OCI-LY7 (cell line): Measurements from ENCODE around the gene KRTCAP2. TPM values are rescaled to one million over a fixed set of nuclear protein-coding genes. Genes with fewer than 3 reads are reported as not detected.

Experiments used
- BruUV-seq: library from RNA; stranded (reverse); fragments of 400-500 nt; replicated peaks from 2 replicates; lab custom pipeline; 2021; lab: Mats Ljungman, UMichigan
- CTCF ChIA-PET: fragments of 300-600 bp; sonication (Branson Sonifier 250); formaldehyde crosslinking; loops from one replicate; lab custom pipeline; 2022; ENCODE audit warnings: antibody characterized with exemption; ENCODE audit not compliant: unreplicated experiment; lab: Charles Lee
- POLR2A ChIA-PET: fragments of 300-600 bp; sonication (Branson Sonifier 250); formaldehyde crosslinking; loops from one replicate; lab custom pipeline; 2022; ENCODE audit warnings: antibody characterized with exemption; lab: Charles Lee
- DNase-seq: peaks from one replicate; pipeline ENCODE4 v3.0.0-alpha.2; 2015; ENCODE audit warnings: low spot score
- H2AFZ ChIP-seq: fragments of 200-600 bp; sonication (generic), shearing (Covaris generic); 2 replicates; pipeline ENCODE4 v1.6.1; 2014; ENCODE audit warnings: mild to moderate bottlenecking, antibody characterized with exemption, low read length, moderate library complexity
- H3K27ac ChIP-seq: fragments of 200-600 bp; sonication (generic); 2 replicates; pipeline ENCODE4 v1.5.1; 2014; ENCODE audit warnings: mixed run types, low read depth, mild to moderate bottlenecking, moderate library complexity, low read length, inconsistent platforms; ENCODE audit not compliant: poor library complexity, severe bottlenecking
- H3K36me3 ChIP-seq: fragments of 200-600 bp; sonication (generic); 2 replicates; pipeline ENCODE4 v1.6.1; 2014; ENCODE audit warnings: mild to moderate bottlenecking, antibody characterized with exemption, low read length, moderate library complexity, mixed read lengths; ENCODE audit not compliant: insufficient read depth
- H3K4me1 ChIP-seq: fragments of 200-600 bp; sonication (generic); 2 replicates; pipeline ENCODE4 v1.5.1; 2014; ENCODE audit warnings: mild to moderate bottlenecking, low read length; ENCODE audit not compliant: insufficient read depth, poor library complexity, severe bottlenecking
- H3K4me2 ChIP-seq: fragments of 200-600 bp; sonication (generic); 2 replicates; pipeline ENCODE4 v1.6.1; 2014; ENCODE audit warnings: mild to moderate bottlenecking, low read length
- H3K4me3 ChIP-seq: fragments of 200-600 bp; sonication (generic); 2 replicates; pipeline ENCODE4 v1.5.1; 2014; ENCODE audit warnings: mild to moderate bottlenecking, low read depth, low read length; ENCODE audit not compliant: poor library complexity, severe bottlenecking
- H3K79me2 ChIP-seq: fragments of 200-600 bp; sonication (generic); 2 replicates; pipeline ENCODE4 v1.6.1; 2016; ENCODE audit warnings: low read depth, mild to moderate bottlenecking, low read length, moderate library complexity, mixed read lengths; ENCODE audit not compliant: insufficient read depth
- H3K9me2 ChIP-seq: fragments of 200-600 bp; sonication (generic); 2 replicates; pipeline ENCODE4 v1.6.1; 2016; ENCODE audit warnings: mild to moderate bottlenecking, low read length, mixed read lengths; ENCODE audit not compliant: insufficient read depth
- H3K9me3 ChIP-seq: fragments of 200-600 bp; sonication (generic); 2 replicates; pipeline ENCODE4 v1.6.1; 2014; ENCODE audit warnings: mild to moderate bottlenecking, mixed run types, low read length, mixed read lengths
- H4K20me1 ChIP-seq: fragments of 200-600 bp; sonication (generic); 2 replicates; pipeline ENCODE4 v1.6.1; 2014; ENCODE audit warnings: mild to moderate bottlenecking, antibody characterized with exemption, low read length, moderate library complexity, mixed read lengths; ENCODE audit not compliant: insufficient read depth
- CTCF ChIP-seq: fragments of 200-600 bp; sonication (generic); conservative IDR thresholded peaks from 2 replicates; pipeline ENCODE4 v1.5.1; 2014; ENCODE audit warnings: mild to moderate bottlenecking, antibody characterized with exemption, low read length, moderate library complexity, mixed read lengths
- EZH2phosphoT487 ChIP-seq: fragments of 200-600 bp; sonication (generic); IDR thresholded peaks from 2 replicates; pipeline ENCODE4 v1.6.1; 2018; ENCODE audit warnings: low read depth, borderline replicate concordance, mild to moderate bottlenecking, mixed run types, antibody characterized with exemption, low read length, moderate library complexity, mixed read lengths
- intact Hi-C: fragments of 100-400 bp; cut with micrococcal nuclease; formaldehyde crosslinking; loops from one replicate; pipeline ENCODE4 v1.10.0; 2022; ENCODE audit not compliant: unreplicated experiment
- total RNA-seq, 2 experiments: library from RNA; depleted of rRNA in 1 of 2; stranded (reverse); fragments of >200 nt in 1 of 2; shearing (Covaris generic) in 1 of 2; gene quantifications; 2 replicates each; pipeline ENCODE4 v1.2.3, GENCODE V29; 2014 to 2022

The KRTCAP2 gene
- total RNA-seq, 2 experiments from 2014 or later = 128 to 141 TPM

- Histone ChIP-seq H3K4me1 (peaks cover 15% of the 10 kb centered on the region), H3K9me3 (no peaks in the 10 kb centered on the region), H3K4me3 (no peak overlapping the region), H3K79me2 (no peaks in the 10 kb centered on the region), H3K27ac (no peak overlapping the region), H2AFZ (no peak overlapping the region), H3K4me2 (no peak overlapping the region), H3K36me3 (no peaks in the 10 kb centered on the region), H4K20me1 (no peaks in the 10 kb centered on the region), H3K9me2 (no peaks in the 10 kb centered on the region)
- ChIA-PET CTCF (no interaction called here), POLR2A (interaction anchor here (1.2 kb wide), 1 partner anchor 22 kb away, joined by 3 read pairs; no protein-coding TSS in a partner anchor)
- intact Hi-C loops = loop anchor here (5.0 kb wide), 1 partner anchor 143 kb away; the partner anchor contains the start of gene RUSC1
- TF ChIP-seq EZH2phosphoT487 (no peak), CTCF (no peak)
- DNase-seq = no peak
- BruUV-seq = no TSS peak
These were observed 6.3 kb upstream of the KRTCAP2 start for GRCh38 chr1:155179112-155180031.

GRCh38 chr1:155178441-155179111, 5.5 kb upstream of the KRTCAP2 start:
- Histone ChIP-seq H2AFZ (no peak overlapping the region), H3K4me3 (no peak overlapping the region), H4K20me1 (no peaks in the 10 kb centered on the region), H3K79me2 (no peaks in the 10 kb centered on the region), H3K4me2 (no peak overlapping the region), H3K9me2 (no peaks in the 10 kb centered on the region), H3K4me1 (peaks cover 21% of the 10 kb centered on the region), H3K9me3 (no peaks in the 10 kb centered on the region), H3K36me3 (no peaks in the 10 kb centered on the region), H3K27ac (no peak overlapping the region)
- DNase-seq = no peak
- ChIA-PET POLR2A (interaction anchor here (1.2 kb wide), 1 partner anchor 48 kb away, joined by 4 read pairs; no protein-coding TSS in a partner anchor), CTCF (no interaction called here)
- BruUV-seq = no TSS peak
- TF ChIP-seq EZH2phosphoT487 (no peak), CTCF (no peak)
- intact Hi-C loops = loop anchor here (5.0 kb wide), 1 partner anchor 144 kb away; the partner anchor contains the start of gene RUSC1
